Testis (tissue), 3 donors: ENCODE data around the gene PLXDC2. TPM values are rescaled to one million over a fixed set of nuclear protein-coding genes. Genes with fewer than 3 reads are reported as not detected.

Experiments used
- DNase-seq: peaks from one replicate; pipeline ENCODE4 v3.0.0-alpha.2; 2019
- H3K27ac ChIP-seq, 2 donors: fragments of 200-600 bp; sonication (generic); one replicate each; pipeline ENCODE4 v1.5.1; 2019
- H3K27me3 ChIP-seq: fragments of 200-600 bp; sonication (generic); one replicate; pipeline ENCODE4 v1.5.1; 2019
- H3K36me3 ChIP-seq: fragments of 200-600 bp; sonication (generic); one replicate; pipeline ENCODE4 v1.5.1; 2017; ENCODE audit warnings: low read depth; ENCODE audit errors: missing control alignments
- H3K4me1 ChIP-seq: fragments of 200-600 bp; sonication (generic); one replicate; pipeline ENCODE4 v1.5.1; 2019
- H3K4me3 ChIP-seq, 2 donors: fragments of 200-600 bp; sonication (generic); one replicate each; pipeline ENCODE4 v1.5.1; 2017 to 2019
- H3K9me3 ChIP-seq: fragments of 200-600 bp; sonication (generic); one replicate; pipeline ENCODE4 v1.5.1; 2017
- POLR2A ChIP-seq: fragments of 450-650 bp; IDR thresholded peaks from one replicate; pipeline ENCODE4 v1.6.1; 2017; ENCODE audit warnings: antibody characterized with exemption, mild to moderate bottlenecking, moderate library complexity
- WGBS, 2 donors: methylation state at CpG; one replicate each; pipeline ENCODE4 v1.1.5; 2018; 5-methylcytosine and 5-hydroxymethylcytosine counted together
- intact Hi-C: fragments of 100-400 bp; cut with DNase I; formaldehyde crosslinking; loops from one replicate; pipeline ENCODE4 v1.15.1; 2023; ENCODE audit warnings: low total_unique reads
- polyA plus RNA-seq: library from polyadenylated mRNA; stranded (reverse); fragments of 350-450 nt; fragmentation: Illumina TruSeq; extraction: RNeasy Lipid Tissue Mini Kit (QIAGEN cat#74804); gene quantifications from one replicate; pipeline ENCODE4 v1.2.3, GENCODE V29; 2014; ENCODE audit warnings: low read depth, low replicate concordance; ENCODE audit not compliant: insufficient read depth
- total RNA-seq, 2 donors: library from RNA; depleted of rRNA; stranded (reverse); fragments of >200 nt; gene quantifications; one replicate each; pipeline ENCODE4 v1.2.3, GENCODE V29; 2016
- TF ChIP-seq, protein P1 (sequence below), 3 experiments: fragments of 450-650 bp in 2 of 3; fragments of 200-600 bp in 1 of 3; sonication (generic) in 1 of 3; IDR thresholded peaks; one replicate each; pipeline ENCODE4 v1.5.1; 2016 to 2019; ENCODE audit warnings: antibody characterized with exemption in 3 of 3, mild to moderate bottlenecking in 2 of 3, moderate library complexity in 1 of 3

Gene PLXDC2
- total and polyA plus RNA-seq, 3 donors from 2014 or later, result 27.5 to 81.7 (median 53.6) TPM

- intact Hi-C loops, result no loop called here
- Histone ChIP-seq H3K27ac (no peak overlapping the region), H3K36me3 (no peaks in the 10 kb centered on the region), H3K9me3 (no peaks in the 10 kb centered on the region), H3K27me3 (no peaks in the 10 kb centered on the region), H3K4me1 (no peaks in the 10 kb centered on the region), H3K4me3 (no peak overlapping the region)
- TF ChIP-seq, protein P1, sequence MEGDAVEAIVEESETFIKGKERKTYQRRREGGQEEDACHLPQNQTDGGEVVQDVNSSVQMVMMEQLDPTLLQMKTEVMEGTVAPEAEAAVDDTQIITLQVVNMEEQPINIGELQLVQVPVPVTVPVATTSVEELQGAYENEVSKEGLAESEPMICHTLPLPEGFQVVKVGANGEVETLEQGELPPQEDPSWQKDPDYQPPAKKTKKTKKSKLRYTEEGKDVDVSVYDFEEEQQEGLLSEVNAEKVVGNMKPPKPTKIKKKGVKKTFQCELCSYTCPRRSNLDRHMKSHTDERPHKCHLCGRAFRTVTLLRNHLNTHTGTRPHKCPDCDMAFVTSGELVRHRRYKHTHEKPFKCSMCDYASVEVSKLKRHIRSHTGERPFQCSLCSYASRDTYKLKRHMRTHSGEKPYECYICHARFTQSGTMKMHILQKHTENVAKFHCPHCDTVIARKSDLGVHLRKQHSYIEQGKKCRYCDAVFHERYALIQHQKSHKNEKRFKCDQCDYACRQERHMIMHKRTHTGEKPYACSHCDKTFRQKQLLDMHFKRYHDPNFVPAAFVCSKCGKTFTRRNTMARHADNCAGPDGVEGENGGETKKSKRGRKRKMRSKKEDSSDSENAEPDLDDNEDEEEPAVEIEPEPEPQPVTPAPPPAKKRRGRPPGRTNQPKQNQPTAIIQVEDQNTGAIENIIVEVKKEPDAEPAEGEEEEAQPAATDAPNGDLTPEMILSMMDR (IDR thresholded peaks at IDR 0.05), result no peak
- no peak for TF ChIP-seq POLR2A
- DNase-seq, result no peak
- WGBS, 2 donors, result 66 to 76% methylated on average over 5 of the region's 5 CpGs
Measured at GRCh38 chr10:19853831-19854230, 37.6 kb downstream of the PLXDC2 start.

DNA sequence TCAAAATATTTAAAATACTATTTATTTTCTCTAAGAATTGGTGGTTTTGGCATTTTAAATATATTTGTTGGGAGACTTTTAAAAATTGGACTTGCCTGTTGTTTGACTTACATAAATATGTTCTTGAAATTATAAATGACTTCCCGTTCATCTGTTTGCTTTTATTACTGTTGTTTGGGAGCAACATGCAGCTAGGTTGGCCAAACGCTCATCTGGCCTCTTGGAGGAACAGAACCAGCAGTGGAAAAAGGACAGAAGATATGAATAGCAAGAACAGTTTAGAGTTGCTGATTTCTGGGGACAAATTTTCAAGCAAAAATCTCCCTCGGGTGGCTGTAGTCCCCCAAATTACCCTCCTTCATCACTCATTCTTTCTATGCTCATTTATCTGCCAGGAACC, 41.6 kb downstream of the PLXDC2 start:
- no peaks in the 10 kb centered on the region for H3K4me1 ChIP-seq
- no peaks in the 10 kb centered on the region for H3K9me3 ChIP-seq
- no peak overlapping the region for H3K4me3 ChIP-seq
- H3K27me3 ChIP-seq, result no peaks in the 10 kb centered on the region
- WGBS, 2 donors, result 77% methylated on average over 3 of the region's 3 CpGs
- TF ChIP-seq POLR2A, result no peak
- TF ChIP-seq, protein P1 (IDR thresholded peaks at IDR 0.05), result no peak
- no peaks in the 10 kb centered on the region for H3K36me3 ChIP-seq
- no peak overlapping the region for H3K27ac ChIP-seq
- no peak for DNase-seq
- intact Hi-C loops, result no loop called here

- Histone ChIP-seq H3K27ac (no peak overlapping the region), H3K36me3 (no peaks in the 10 kb centered on the region), H3K9me3 (no peaks in the 10 kb centered on the region), H3K4me1 (no peaks in the 10 kb centered on the region), H3K4me3 (no peak overlapping the region), H3K27me3 (no peaks in the 10 kb centered on the region)
- intact Hi-C loops, result no loop called here
- 94 to 95% methylated on average over 1 of the region's 1 CpG for WGBS, 2 donors
- DNase-seq, result no peak
- TF ChIP-seq, protein P1 (IDR thresholded peaks at IDR 0.05), result no peak
- TF ChIP-seq POLR2A, result no peak
Measured at GRCh38 chr10:19860107-19860506, 43.9 kb downstream of the PLXDC2 start.

GRCh38 chr10:19862811-19863515, 46.7 kb downstream of the PLXDC2 start:
- no peak for DNase-seq
- no peak overlapping the region for H3K27ac ChIP-seq
- WGBS, 2 donors, result 63 to 65% methylated on average over 8 of the region's 8 CpGs
- H3K27me3 ChIP-seq, result no peaks in the 10 kb centered on the region
- H3K9me3 ChIP-seq, result no peaks in the 10 kb centered on the region
- intact Hi-C loops, result no loop called here
- no peaks in the 10 kb centered on the region for H3K36me3 ChIP-seq
- H3K4me3 ChIP-seq, result no peak overlapping the region
- TF ChIP-seq, protein P1 (IDR thresholded peaks at IDR 0.05), result no peak
- TF ChIP-seq POLR2A, result no peak
- H3K4me1 ChIP-seq, result no peaks in the 10 kb centered on the region

GRCh38 chr10:19865676-19866075, 49.4 kb downstream of the PLXDC2 start:
- DNase-seq, result no peak
- intact Hi-C loops, result no loop called here

More at GRCh38 chr10:19865676-19866075, 49.4 kb downstream of the PLXDC2 start:
- Histone ChIP-seq H3K4me1 (no peaks in the 10 kb centered on the region), H3K36me3 (no peaks in the 10 kb centered on the region), H3K27me3 (no peaks in the 10 kb centered on the region), H3K9me3 (no peaks in the 10 kb centered on the region), H3K4me3 (no peak overlapping the region), H3K27ac (no peak overlapping the region)
- TF ChIP-seq POLR2A, result no peak
- TF ChIP-seq, protein P1 (IDR thresholded peaks at IDR 0.05), result no peak
